Keratinocyte (primary cell): Measurements from ENCODE around the gene TMPRSS2.

Source experiments
- CTCF ChIP-seq, 3 experiments: IDR thresholded peaks in 1 of 3; conservative IDR thresholded peaks in 1 of 3; optimal IDR thresholded peaks in 1 of 3; 2 replicates in 2 of 3; 3 replicates in 1 of 3; pipeline versions ENCODE3 to v1.5.1; 2011; ENCODE audit warnings: low read length in 3 of 3, mild to moderate bottlenecking in 3 of 3, moderate library complexity in 2 of 3, control low read depth in 1 of 3, inconsistent platforms in 1 of 3; ENCODE audit not compliant: insufficient read depth in 2 of 3; ENCODE audit errors: extremely low read depth in 1 of 3
- EZH2 ChIP-seq: IDR thresholded peaks from one replicate; pipeline ENCODE4 v1.6.1; 2012; ENCODE audit warnings: inconsistent platforms, mild to moderate bottlenecking, low read length, moderate library complexity

GRCh38 chr21:41555057-41555456 lies 47.1 kb upstream of the TMPRSS2 start:
- TF ChIP-seq CTCF (optimal IDR thresholded peaks at IDR 0.05 in 1 of 3, IDR thresholded peaks at IDR 0.05 in 1 of 3, conservative IDR thresholded peaks at IDR 0.05 in 1 of 3; ENCODE audit: extremely low read depth in 1 of 3, insufficient read depth in 2 of 3, low read length in 3 of 3) = no peak
- no peak for TF ChIP-seq EZH2
